Hypothalamus (tissue), 51 donors: ENCODE data around the gene DCLK2.

ENCODE experiments used
- DNase-seq, 51 donors: peaks; one replicate each; lab custom pipeline; 2025; lab: John Stamatoyannopoulos, UW

DCLK2 gene

GRCh38 chr4:150078041-150078578 is at the start of gene DCLK2:
Gene DCLK2, plus strand, starts transcription at chr4:150078445. Its CDS starts 583 bp downstream, at chr4:150079028.
- DNase-seq: peak in 50 of 51 donors; percentile 7 to 88 (median 72)

- DNase-seq: peak in 1 of 51 donors; percentile 9
These were observed 45.7 kb upstream of the DCLK2 start for GRCh38 chr4:150032541-150032940.

- no peak for DNase-seq
These were observed 45.2 kb upstream of the DCLK2 start for GRCh38 chr4:150033081-150033480.

GRCh38 chr4:150033901-150034300 is 44.3 kb upstream of the DCLK2 start:
- DNase-seq: no peak

GRCh38 chr4:150037251-150037856 is 40.9 kb upstream of the DCLK2 start:
- DNase-seq: no peak

DNA sequence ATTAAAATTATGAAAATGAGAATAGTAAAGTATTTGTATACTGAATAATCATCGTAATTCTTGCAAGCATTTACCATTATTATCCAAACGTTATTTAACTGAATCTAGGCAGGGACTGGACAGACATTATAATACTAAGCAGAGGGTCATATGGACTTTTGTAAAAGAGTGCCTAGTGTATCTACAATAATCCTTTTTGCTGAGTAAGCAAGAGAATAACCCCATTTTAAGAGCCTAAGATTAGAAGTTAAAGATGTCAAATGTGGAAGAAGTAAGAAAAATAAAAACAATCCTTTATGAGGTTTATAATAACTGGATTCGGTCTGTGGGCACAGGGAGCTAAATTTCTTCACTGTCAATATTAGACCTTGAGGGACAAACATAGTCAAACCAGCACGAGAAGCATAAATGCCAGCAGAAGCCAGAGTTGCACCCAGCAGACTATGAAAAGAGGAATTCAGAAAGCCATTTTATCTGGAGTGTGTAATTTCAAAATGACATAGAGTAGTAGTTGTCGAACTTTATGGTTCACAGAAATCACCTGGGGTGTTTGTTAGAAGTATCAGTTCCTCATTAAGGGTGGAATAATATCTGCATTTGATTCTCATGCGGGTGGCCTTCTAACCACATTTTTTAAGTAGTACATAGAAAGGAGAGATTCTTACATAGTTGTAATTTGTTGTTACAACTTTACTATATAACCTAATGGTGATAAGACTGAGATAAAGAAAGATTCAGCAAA is 39.7 kb upstream of the DCLK2 start:
- no peak for DNase-seq

DNA sequence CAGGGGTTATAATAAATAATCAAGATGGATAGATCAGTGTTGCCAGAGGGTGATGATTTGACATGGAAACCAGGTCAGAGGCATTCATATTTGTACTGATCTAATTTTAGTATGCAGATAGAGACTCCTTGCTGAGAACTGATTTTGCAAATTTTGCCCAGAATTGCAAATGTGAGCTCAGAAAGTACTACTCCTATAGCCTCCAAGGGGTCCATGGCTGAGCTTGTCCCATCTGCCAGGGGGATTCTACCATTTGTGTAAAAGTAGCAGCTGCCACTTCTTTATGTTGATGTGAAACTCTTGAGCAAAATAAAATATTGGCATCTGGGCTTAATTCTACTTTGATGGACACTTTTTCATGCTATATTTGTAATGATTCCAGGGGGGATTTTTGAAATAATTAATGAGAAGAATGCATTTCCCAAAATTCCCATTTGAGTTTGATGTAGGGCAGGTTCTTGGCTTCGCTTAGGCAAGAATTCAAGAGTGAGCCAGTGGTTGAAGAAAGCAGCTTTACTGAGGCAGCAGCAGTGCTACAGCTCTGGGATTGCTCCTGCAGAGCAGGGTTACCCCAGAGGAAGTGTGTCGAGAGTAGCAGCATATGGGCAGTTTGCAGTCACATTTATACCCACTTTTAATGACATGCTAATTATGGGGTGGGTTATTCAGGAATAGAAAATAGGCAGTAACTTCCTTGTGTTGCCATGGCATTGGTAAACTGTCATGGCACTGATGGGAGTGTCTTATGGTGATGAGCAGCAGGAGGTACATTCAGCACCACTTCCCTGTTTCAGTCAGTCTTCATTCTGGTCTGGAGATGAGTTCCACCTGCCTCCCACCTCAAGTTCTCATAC is 38.7 kb upstream of the DCLK2 start:
- no peak for DNase-seq

- DNase-seq: no peak
These were observed 33.7 kb upstream of the DCLK2 start for GRCh38 chr4:150044517-150044916.

- no peak for DNase-seq
These were observed 32.8 kb upstream of the DCLK2 start for GRCh38 chr4:150045410-150045809.

DNA sequence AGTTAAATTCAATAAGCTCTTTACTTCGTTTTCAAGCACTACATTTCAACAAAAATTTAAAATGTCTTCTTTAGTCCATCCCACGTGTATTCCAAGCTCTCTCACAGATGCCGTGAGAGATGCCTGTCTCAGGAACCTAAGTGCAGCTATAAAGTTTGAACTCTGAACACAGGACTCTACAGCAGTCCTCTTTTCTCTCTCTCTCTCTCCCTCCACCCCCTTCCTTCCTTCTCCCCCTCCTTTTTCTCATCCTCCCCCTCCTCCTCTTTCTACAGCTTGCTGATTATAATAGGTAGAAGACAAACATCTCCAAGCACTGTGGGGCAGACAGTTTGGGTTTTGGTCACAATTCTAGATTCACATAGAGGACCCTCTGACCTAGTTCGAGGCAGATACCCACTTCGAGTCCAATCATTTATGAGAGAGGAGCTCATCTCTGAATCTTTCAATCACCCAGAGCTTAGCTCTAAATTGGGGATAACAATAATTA is 31.5 kb upstream of the DCLK2 start:
- DNase-seq: no peak

DNA sequence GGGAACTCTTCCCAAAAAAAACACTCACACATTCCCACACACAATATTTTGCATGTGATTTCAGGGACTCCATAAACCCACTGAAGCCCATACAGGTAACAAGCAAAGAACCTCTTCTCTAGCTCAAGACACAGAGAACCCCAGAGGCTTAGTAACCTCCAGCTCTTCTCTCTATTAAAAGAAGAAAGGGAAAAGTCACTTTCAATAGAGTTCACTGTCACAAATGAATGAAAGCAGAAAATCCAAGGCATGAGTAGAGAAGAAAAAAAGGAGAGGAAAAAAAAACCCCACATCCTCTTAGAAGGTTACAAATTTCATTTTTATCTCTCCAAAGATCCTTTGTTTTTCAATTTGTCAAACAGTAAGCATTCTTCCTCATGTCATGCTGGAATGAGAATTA is 30.7 kb upstream of the DCLK2 start:
- no peak for DNase-seq

GRCh38 chr4:150049682-150050081 is 28.6 kb upstream of the DCLK2 start:
- DNase-seq: no peak

GRCh38 chr4:150050566-150050965 is 27.7 kb upstream of the DCLK2 start:
- peak in 1 of 51 donors; percentile 11 for DNase-seq

DNA sequence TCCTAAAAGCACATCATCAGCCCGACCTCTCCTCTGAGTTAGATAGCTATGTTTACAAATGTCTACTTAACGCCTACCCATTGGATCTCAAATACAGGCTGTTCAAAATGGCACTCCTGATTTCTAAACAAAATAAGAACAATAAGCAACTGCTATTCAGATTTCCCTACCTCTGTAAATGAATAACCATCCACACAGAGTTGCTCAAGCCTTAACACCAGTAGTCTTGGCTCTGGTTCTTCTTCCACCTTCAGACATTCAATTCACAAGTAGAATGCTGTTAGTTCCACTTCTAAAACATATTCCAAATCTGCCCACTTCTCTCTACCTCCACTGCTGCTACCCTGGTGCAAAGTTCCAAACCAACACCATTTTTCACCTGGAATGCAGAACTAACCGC is 27.1 kb upstream of the DCLK2 start:
- no peak for DNase-seq

DNA sequence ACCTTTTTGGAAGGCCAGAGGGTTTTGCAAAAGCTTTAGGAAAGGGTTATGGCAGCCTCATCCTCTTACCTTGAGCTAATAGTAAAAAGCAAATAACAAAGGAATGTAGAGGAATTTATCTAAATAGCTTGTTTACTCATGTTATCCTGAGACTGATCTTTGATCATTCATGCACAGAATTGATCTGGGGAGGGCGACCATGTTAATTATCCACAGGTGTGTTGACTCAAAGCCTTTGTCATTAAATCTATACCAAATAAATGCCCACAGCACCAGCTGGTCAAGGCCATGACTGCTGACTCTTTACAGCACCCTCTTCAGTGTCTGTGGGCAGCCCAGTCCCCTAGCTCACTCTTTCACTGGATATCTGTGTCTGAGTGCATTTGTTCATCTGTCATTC is 22.8 kb upstream of the DCLK2 start:
- DNase-seq: no peak

- no peak for DNase-seq
These were observed 21.7 kb upstream of the DCLK2 start for GRCh38 chr4:150056569-150056968.

- no peak for DNase-seq
These were observed 17.0 kb upstream of the DCLK2 start for GRCh38 chr4:150061086-150061776.

GRCh38 chr4:150063128-150063527 is 15.1 kb upstream of the DCLK2 start:
- DNase-seq: no peak

- no peak for DNase-seq
These were observed 12.5 kb upstream of the DCLK2 start for GRCh38 chr4:150065740-150066139.

- no peak for DNase-seq
These were observed 10.4 kb upstream of the DCLK2 start for GRCh38 chr4:150067859-150068258.
